H9 (cell line): ENCODE results near the gene INPP5A. TPM values are rescaled to one million over a fixed set of nuclear protein-coding genes. Genes with fewer than 3 reads are reported as not detected.

ENCODE experiments used
- DNase-seq: peaks from one replicate; pipeline ENCODE4 v3.0.0-alpha.2; 2017
- H2AFZ ChIP-seq: one replicate; pipeline ENCODE4 v1.6.1; 2013; ENCODE audit warnings: mild to moderate bottlenecking, low read length, control low read depth, moderate library complexity
- H2AK5ac ChIP-seq: 2 replicates; pipeline ENCODE4 v1.6.1; 2013; ENCODE audit warnings: low read length, control low read depth, mixed read lengths; ENCODE audit not compliant: insufficient read length
- H2BK120ac ChIP-seq: one replicate; pipeline ENCODE4 v1.6.1; 2013; ENCODE audit warnings: low read depth, mild to moderate bottlenecking, low read length, control low read depth, inconsistent platforms; ENCODE audit not compliant: poor library complexity, severe bottlenecking
- H2BK12ac ChIP-seq: 2 replicates; pipeline ENCODE4 v1.6.1; 2013; ENCODE audit warnings: low read length, control low read depth, mixed read lengths, low read depth; ENCODE audit not compliant: insufficient read length
- H2BK15ac ChIP-seq: 2 replicates; pipeline ENCODE4 v1.6.1; 2013; ENCODE audit warnings: low read depth, low read length, control low read depth
- H2BK20ac ChIP-seq: one replicate; pipeline ENCODE4 v1.6.1; 2013; ENCODE audit warnings: low read depth, mild to moderate bottlenecking, low read length, control low read depth, inconsistent platforms; ENCODE audit not compliant: poor library complexity, severe bottlenecking
- H2BK5ac ChIP-seq: 2 replicates; pipeline ENCODE4 v1.6.1; 2013; ENCODE audit warnings: low read length, control low read depth, mixed read lengths; ENCODE audit not compliant: insufficient read length
- H3K14ac ChIP-seq: 2 replicates; pipeline ENCODE4 v1.6.1; 2013; ENCODE audit warnings: low read length, control low read depth; ENCODE audit not compliant: insufficient read depth
- H3K18ac ChIP-seq: 2 replicates; pipeline ENCODE4 v1.6.1; 2013; ENCODE audit warnings: low read depth, mild to moderate bottlenecking, mixed read lengths, low read length, control low read depth; ENCODE audit not compliant: insufficient read length
- H3K23ac ChIP-seq: 2 replicates; pipeline ENCODE4 v1.6.1; 2013; ENCODE audit warnings: low read length, control low read depth, mixed read lengths, low read depth; ENCODE audit not compliant: insufficient read length
- H3K23me2 ChIP-seq: 2 replicates; pipeline ENCODE4 v1.6.1; 2013; ENCODE audit warnings: low read depth, mild to moderate bottlenecking, mixed read lengths, low read length, control low read depth; ENCODE audit not compliant: insufficient read length, poor library complexity, severe bottlenecking
- H3K27ac ChIP-seq: 2 replicates; pipeline ENCODE4 v1.5.1; 2013; ENCODE audit warnings: low read length, control low read depth, mixed read lengths, low read depth; ENCODE audit not compliant: insufficient read length
- H3K27me3 ChIP-seq: 2 replicates; pipeline ENCODE4 v1.6.1; 2013; ENCODE audit warnings: low read length, control low read depth, inconsistent platforms; ENCODE audit not compliant: insufficient read depth
- H3K4ac ChIP-seq: 2 replicates; pipeline ENCODE4 v1.6.1; 2013; ENCODE audit warnings: low read depth, mild to moderate bottlenecking, control low read depth, inconsistent platforms, low read length, moderate library complexity
- H3K4me1 ChIP-seq: 2 replicates; pipeline ENCODE4 v1.6.1; 2013; ENCODE audit warnings: low read length, control low read depth, inconsistent platforms; ENCODE audit not compliant: insufficient read depth
- H3K4me2 ChIP-seq: 2 replicates; pipeline ENCODE4 v1.6.1; 2013; ENCODE audit warnings: low read length, control low read depth, mixed read lengths; ENCODE audit not compliant: insufficient read length, insufficient read depth
- H3K56ac ChIP-seq: 2 replicates; pipeline ENCODE4 v1.6.1; 2013; ENCODE audit warnings: low read depth, mild to moderate bottlenecking, mixed read lengths, low read length, control low read depth; ENCODE audit not compliant: insufficient read length
- H3K79me1 ChIP-seq: 2 replicates; pipeline ENCODE4 v1.6.1; 2013; ENCODE audit warnings: low read depth, mild to moderate bottlenecking, moderate library complexity, low read length, control low read depth, inconsistent platforms; ENCODE audit not compliant: insufficient read depth, poor library complexity, severe bottlenecking
- H3K79me2 ChIP-seq: 2 replicates; pipeline ENCODE4 v1.6.1; 2013; ENCODE audit warnings: low read length, control low read depth, inconsistent platforms; ENCODE audit not compliant: insufficient read depth
- H3K9ac ChIP-seq: 2 replicates; pipeline ENCODE4 v1.6.1; 2013; ENCODE audit warnings: low read length, control low read depth, mixed read lengths; ENCODE audit not compliant: insufficient read length; ENCODE audit errors: extremely low read depth
- H3K9me3 ChIP-seq: one replicate; pipeline ENCODE4 v1.6.1; 2013; ENCODE audit warnings: low read depth, low read length, inconsistent platforms; ENCODE audit not compliant: control insufficient read depth
- H3T11ph ChIP-seq: one replicate; pipeline ENCODE4 v1.6.1; 2013; ENCODE audit warnings: mild to moderate bottlenecking, low read length, control low read depth, inconsistent platforms
- H4K20me1 ChIP-seq: one replicate; pipeline ENCODE4 v1.6.1; 2013; ENCODE audit not compliant: control insufficient read depth, insufficient read length, insufficient read depth
- H4K5ac ChIP-seq: 2 replicates; pipeline ENCODE4 v1.6.1; 2013; ENCODE audit warnings: low read depth, mild to moderate bottlenecking, mixed read lengths, low read length, control low read depth; ENCODE audit not compliant: insufficient read length
- H4K8ac ChIP-seq: replicated peaks from 2 replicates; pipeline ENCODE4 v1.6.1; 2013; ENCODE audit warnings: low read length, control low read depth, mixed read lengths, low read depth; ENCODE audit not compliant: insufficient read length
- H4K91ac ChIP-seq: 2 replicates; pipeline ENCODE4 v1.6.1; 2013; ENCODE audit warnings: low read depth, mild to moderate bottlenecking, moderate library complexity, mixed read lengths, low read length, control low read depth; ENCODE audit not compliant: insufficient read length
- H3K27ac Mint-ChIP-seq, 3 experiments: 2 replicates in 2 of 3; 3 replicates in 1 of 3; pipeline ENCODE4 v1.8.0; 2020 to 2021; ENCODE audit warnings: mixed read lengths in 3 of 3, mild to moderate bottlenecking in 1 of 3, moderate library complexity in 1 of 3
- H3K27me3 Mint-ChIP-seq: 2 replicates; pipeline ENCODE4 v1.8.0; 2021; ENCODE audit warnings: low read depth, mild to moderate bottlenecking, moderate library complexity, mixed read lengths
- H3K36me3 Mint-ChIP-seq, 3 experiments: 2 replicates in 2 of 3; 3 replicates in 1 of 3; pipeline ENCODE4 v1.8.0; 2020 to 2021; ENCODE audit warnings: low read depth in 3 of 3, mixed read lengths in 3 of 3; ENCODE audit not compliant: insufficient read depth in 1 of 3
- H3K4me1 Mint-ChIP-seq, 2 experiments: 2 replicates each; pipeline ENCODE4 v1.8.0; 2020; ENCODE audit warnings: mixed read lengths in 2 of 2
- H3K4me3 Mint-ChIP-seq, 2 experiments: 2 replicates in 1 of 2; 3 replicates in 1 of 2; pipeline ENCODE4 v1.8.0; 2020 to 2021; ENCODE audit warnings: mild to moderate bottlenecking in 2 of 2, mixed read lengths in 2 of 2, moderate library complexity in 1 of 2
- H3K9me3 Mint-ChIP-seq, 2 experiments: 2 replicates in 1 of 2; 3 replicates in 1 of 2; pipeline ENCODE4 v1.8.0; 2020; ENCODE audit warnings: mild to moderate bottlenecking in 2 of 2, mixed read lengths in 2 of 2, moderate library complexity in 1 of 2
- WGBS: extraction: QIAGEN DNeasy Blood & Tissue Kit; methylation state at CpG from one replicate; pipeline ENCODE4 v1.1.7; 2013; ENCODE audit warnings: missing lambda C conversion rate, low lambda C conversion rate, mixed read lengths; ENCODE audit not compliant: insufficient read length; ENCODE audit errors: extremely low coverage; 5-methylcytosine and 5-hydroxymethylcytosine counted together
- total RNA-seq: library from RNA; stranded (reverse); gene quantifications from 2 replicates; pipeline ENCODE4 v1.2.1, GENCODE V29; 2021
- TF ChIP-seq, protein P1 (sequence below): fragments of 200-600 bp; sonication (generic); conservative IDR thresholded peaks from 3 replicates; pipeline ENCODE4 v1.8.0; 2021; ENCODE audit warnings: antibody characterized with exemption, mild to moderate bottlenecking

INPP5A gene
- total RNA-seq, 1 experiment from 2014 or later = 17.7 TPM

DNA sequence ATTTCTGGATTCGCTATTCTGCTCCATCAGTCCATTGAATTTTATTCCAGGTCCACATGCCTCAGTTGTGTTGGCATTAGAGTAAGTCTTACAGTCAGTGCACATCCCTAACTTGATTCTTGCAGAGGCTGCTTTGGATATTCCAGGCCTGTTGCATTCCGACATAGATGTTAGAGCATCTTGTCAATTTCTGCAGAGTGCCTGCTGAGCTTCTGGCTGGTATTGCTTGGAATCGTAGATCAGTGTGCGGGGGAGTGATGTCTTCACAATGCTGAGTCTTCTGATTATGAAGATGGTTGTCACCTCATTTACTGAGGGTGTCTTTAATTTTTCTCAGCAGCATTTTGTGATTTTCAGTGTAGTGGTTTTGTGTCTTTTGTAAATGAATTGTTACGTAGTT lies 45.2 kb downstream of the INPP5A start:
- H2AK5ac ChIP-seq = no peak overlapping the region
- no peak for DNase-seq
- H2BK12ac ChIP-seq = no peak overlapping the region
- TF ChIP-seq, protein P1, sequence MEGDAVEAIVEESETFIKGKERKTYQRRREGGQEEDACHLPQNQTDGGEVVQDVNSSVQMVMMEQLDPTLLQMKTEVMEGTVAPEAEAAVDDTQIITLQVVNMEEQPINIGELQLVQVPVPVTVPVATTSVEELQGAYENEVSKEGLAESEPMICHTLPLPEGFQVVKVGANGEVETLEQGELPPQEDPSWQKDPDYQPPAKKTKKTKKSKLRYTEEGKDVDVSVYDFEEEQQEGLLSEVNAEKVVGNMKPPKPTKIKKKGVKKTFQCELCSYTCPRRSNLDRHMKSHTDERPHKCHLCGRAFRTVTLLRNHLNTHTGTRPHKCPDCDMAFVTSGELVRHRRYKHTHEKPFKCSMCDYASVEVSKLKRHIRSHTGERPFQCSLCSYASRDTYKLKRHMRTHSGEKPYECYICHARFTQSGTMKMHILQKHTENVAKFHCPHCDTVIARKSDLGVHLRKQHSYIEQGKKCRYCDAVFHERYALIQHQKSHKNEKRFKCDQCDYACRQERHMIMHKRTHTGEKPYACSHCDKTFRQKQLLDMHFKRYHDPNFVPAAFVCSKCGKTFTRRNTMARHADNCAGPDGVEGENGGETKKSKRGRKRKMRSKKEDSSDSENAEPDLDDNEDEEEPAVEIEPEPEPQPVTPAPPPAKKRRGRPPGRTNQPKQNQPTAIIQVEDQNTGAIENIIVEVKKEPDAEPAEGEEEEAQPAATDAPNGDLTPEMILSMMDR = no peak
- no peak overlapping the region for H4K5ac ChIP-seq
- H2BK20ac ChIP-seq = no peak overlapping the region
- no peak overlapping the region for H4K8ac ChIP-seq
- Mint-ChIP-seq H3K27me3 (no peaks in the 10 kb centered on the region; the same call in 1 of the 2 replicates), H3K4me3 (no peak overlapping the region), H3K4me1 (peaks cover 7 to 13% of the 10 kb centered on the region in 2 experiments; a peak in 3 of 4 replicates), H3K27ac (no peak overlapping the region), H3K9me3 (no peaks in the 10 kb centered on the region), H3K36me3 (peaks cover 0 to 4% (median 0%) of the 10 kb centered on the region in 3 experiments; a peak in 1 of 7 replicates)
- no peak overlapping the region for H3K4me2 ChIP-seq
- no peak overlapping the region for H3K4ac ChIP-seq
- no peaks in the 10 kb centered on the region for H3K4me1 ChIP-seq
- H3K9me3 ChIP-seq = no peaks in the 10 kb centered on the region
- no peak overlapping the region for H3K18ac ChIP-seq
- H3K23me2 ChIP-seq = no peaks in the 10 kb centered on the region
- no peak overlapping the region for H3T11ph ChIP-seq
- H3K9ac ChIP-seq = no peak overlapping the region
- H4K20me1 ChIP-seq = no peaks in the 10 kb centered on the region
- no peak overlapping the region for H4K91ac ChIP-seq
- H2BK5ac ChIP-seq = no peak overlapping the region
- H3K79me1 ChIP-seq = no peaks in the 10 kb centered on the region
- H2AFZ ChIP-seq = no peak overlapping the region
- no peak overlapping the region for H2BK120ac ChIP-seq
- WGBS = 100% methylated on average over 1 of the region's 5 CpGs
- no peak overlapping the region for H3K23ac ChIP-seq
- H3K14ac ChIP-seq = no peak overlapping the region
- H3K79me2 ChIP-seq = 0 out of 2 replicates have a peak, but pooled peaks cover 1% of the 10 kb centered on the region
- no peak overlapping the region for H3K56ac ChIP-seq
- H3K27ac ChIP-seq = no peak overlapping the region
- H3K27me3 ChIP-seq = no peaks in the 10 kb centered on the region
- no peak overlapping the region for H2BK15ac ChIP-seq
